Measurements from ENCODE around the gene SLC39A7. TPM values are rescaled to one million over a fixed set of nuclear protein-coding genes. Genes with fewer than 3 reads are reported as not detected.

Gene SLC39A7
- total and polyA plus RNA-seq, 4 donors: 8.9 to 112 (median 71.1) TPM

- H3K27me3 ChIP-seq (ENCODE audit: control insufficient read depth in 4 of 4, insufficient read depth in 4 of 4, low read length in 3 of 4): no peaks in the 10 kb centered on the region
- no peak overlapping the region for H3K27ac ChIP-seq (ENCODE audit: low read depth in 1 of 2, low read length in 2 of 2)
- H3K36me3 ChIP-seq (ENCODE audit: control insufficient read depth in 4 of 4, insufficient read depth in 3 of 4, low read depth in 1 of 4, low read length in 3 of 4): no peaks in the 10 kb centered on the region
- H3K9ac ChIP-seq (ENCODE audit: low read depth in 1 of 2, low read length in 2 of 2): no peak overlapping the region
- 95% methylated on average over 19 of the region's 19 CpGs for WGBS
- H3K9me3 ChIP-seq (ENCODE audit: control insufficient read depth in 4 of 4, low read length in 3 of 4): no peaks in the 10 kb centered on the region
- H3K4me1 ChIP-seq (ENCODE audit: control insufficient read depth in 4 of 4, insufficient read depth in 4 of 4, low read length in 3 of 4): no peaks in the 10 kb centered on the region
- no peak overlapping the region for H3K4me3 ChIP-seq (ENCODE audit: low read depth in 1 of 3, low read length in 3 of 3)
- DNase-seq (ENCODE audit: low spot score): no peak
- TF ChIP-seq RXRA (IDR thresholded peaks at IDR 0.05): no peak
- no peak for TF ChIP-seq RAD21 (IDR thresholded peaks at IDR 0.05)
- TF ChIP-seq HNF4A (conservative IDR thresholded peaks at IDR 0.05): no peak
- TF ChIP-seq FOXA1 (IDR thresholded peaks at IDR 0.05): no peak
- no peak for TF ChIP-seq MAX (IDR thresholded peaks at IDR 0.05)
- no peak for TF ChIP-seq FOXA2 (IDR thresholded peaks at IDR 0.05)
These were observed 33.0 kb upstream of the SLC39A7 start for GRCh38 chr6:33167374-33168283.

GRCh38 chr6:33168284-33168601 lies 32.4 kb upstream of the SLC39A7 start:
- Histone ChIP-seq H3K9ac (ENCODE audit: low read depth in 1 of 2, low read length in 2 of 2) (no peak overlapping the region), H3K36me3 (ENCODE audit: control insufficient read depth in 4 of 4, insufficient read depth in 3 of 4, low read depth in 1 of 4, low read length in 3 of 4) (no peaks in the 10 kb centered on the region), H3K4me3 (ENCODE audit: low read depth in 1 of 3, low read length in 3 of 3) (no peak overlapping the region), H3K4me1 (ENCODE audit: control insufficient read depth in 4 of 4, insufficient read depth in 4 of 4, low read length in 3 of 4) (no peaks in the 10 kb centered on the region), H3K27ac (ENCODE audit: low read depth in 1 of 2, low read length in 2 of 2) (no peak overlapping the region), H3K9me3 (ENCODE audit: control insufficient read depth in 4 of 4, low read length in 3 of 4) (no peaks in the 10 kb centered on the region), H3K27me3 (ENCODE audit: control insufficient read depth in 4 of 4, insufficient read depth in 4 of 4, low read length in 3 of 4) (no peaks in the 10 kb centered on the region)
- DNase-seq (ENCODE audit: low spot score): no peak
- no peak for TF ChIP-seq GABPA (IDR thresholded peaks at IDR 0.05 in 1 of 2, conservative IDR thresholded peaks at IDR 0.05 in 1 of 2)
- WGBS: 68% methylated on average over 6 of the region's 6 CpGs

- no peak for DNase-seq (ENCODE audit: low spot score)
- Histone ChIP-seq H3K4me1 (ENCODE audit: control insufficient read depth in 4 of 4, insufficient read depth in 4 of 4, low read length in 3 of 4) (no peaks in the 10 kb centered on the region), H3K27me3 (ENCODE audit: control insufficient read depth in 4 of 4, insufficient read depth in 4 of 4, low read length in 3 of 4) (no peaks in the 10 kb centered on the region), H3K36me3 (ENCODE audit: control insufficient read depth in 4 of 4, insufficient read depth in 3 of 4, low read depth in 1 of 4, low read length in 3 of 4) (no peaks in the 10 kb centered on the region), H3K9me3 (ENCODE audit: control insufficient read depth in 4 of 4, low read length in 3 of 4) (no peaks in the 10 kb centered on the region), H3K27ac (ENCODE audit: low read depth in 1 of 2, low read length in 2 of 2) (no peak overlapping the region), H3K4me3 (ENCODE audit: low read depth in 1 of 3, low read length in 3 of 3) (no peak overlapping the region), H3K9ac (ENCODE audit: low read depth in 1 of 2, low read length in 2 of 2) (no peak overlapping the region)
- TF ChIP-seq RAD21 (IDR thresholded peaks at IDR 0.05) (no peak), RXRA (IDR thresholded peaks at IDR 0.05) (no peak), SP1 (IDR thresholded peaks at IDR 0.05) (no peak), CTCF (IDR thresholded peaks at IDR 0.05; ENCODE audit: low read depth, low read length, missing input control) (no peak), HNF4A (conservative IDR thresholded peaks at IDR 0.05) (no peak), ZBTB33 (IDR thresholded peaks at IDR 0.05) (no peak), NR2F2 (IDR thresholded peaks at IDR 0.05) (no peak)
- 70% methylated on average over 5 of the region's 5 CpGs for WGBS
These were observed 32.0 kb upstream of the SLC39A7 start for GRCh38 chr6:33168639-33169038.

Measured in liver (tissue), 9 donors.